Measurements from ENCODE around the gene INPP4A.

Gene INPP4A

DNA sequence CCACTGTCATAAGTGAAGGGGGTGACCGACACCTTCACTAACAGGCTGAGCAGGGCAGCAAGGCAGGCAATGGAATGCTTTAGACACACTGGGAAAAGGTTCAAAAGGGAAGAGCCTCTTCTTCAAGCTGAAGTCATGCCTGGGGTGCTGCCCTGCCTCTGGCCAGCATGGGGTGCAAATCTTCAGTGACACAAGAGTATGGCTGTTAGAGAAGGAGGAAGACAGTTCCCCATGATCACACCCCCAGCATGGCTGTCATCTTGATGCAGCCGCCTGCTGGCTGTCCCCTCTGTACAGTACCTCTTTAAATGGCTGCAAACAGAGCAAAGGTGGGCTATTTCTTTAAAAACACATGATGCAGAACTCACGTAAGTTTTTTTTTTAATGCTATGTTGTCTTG, 71.9 kb downstream of the INPP4A start:
- no peak for DNase-seq

DNA sequence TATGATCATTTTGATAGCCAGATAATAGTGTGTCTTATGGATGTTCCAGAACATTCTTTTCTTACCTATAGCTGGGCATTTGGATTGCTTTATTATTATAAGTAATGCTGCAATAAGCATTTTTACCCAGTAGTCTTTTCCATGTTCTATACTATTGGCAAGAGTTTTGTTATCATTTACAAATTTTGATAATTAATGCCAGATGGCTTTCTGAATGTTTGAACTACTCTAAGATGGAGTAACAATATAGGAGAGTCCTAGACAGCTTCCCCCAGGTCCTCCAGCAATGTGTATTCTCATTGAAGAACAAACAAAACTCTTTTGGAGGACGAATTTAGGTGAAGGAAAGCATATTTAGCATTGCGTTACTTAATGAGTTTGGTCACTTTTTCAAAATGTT, 73.0 kb downstream of the INPP4A start:
- DNase-seq: no peak

DNA sequence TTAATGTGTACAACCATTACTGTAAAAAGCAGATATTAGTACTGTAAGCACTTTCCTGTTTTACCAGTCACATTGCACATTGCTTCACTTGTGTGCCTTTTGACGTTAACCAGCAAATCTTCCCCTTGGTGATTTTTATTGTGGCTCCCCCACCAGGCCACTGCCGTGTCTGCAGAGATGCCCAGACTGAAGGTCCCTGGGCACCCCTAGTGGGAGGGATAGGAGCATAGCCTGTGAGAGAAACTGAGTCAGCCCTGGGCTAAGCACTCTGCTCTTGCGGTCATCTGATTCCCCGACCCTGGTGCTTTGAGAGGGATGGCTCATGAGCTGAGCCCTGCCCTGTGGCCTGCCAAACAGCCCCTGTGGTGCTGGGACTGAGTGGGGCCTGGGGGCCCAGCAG, 73.4 kb downstream of the INPP4A start:
- DNase-seq: peak; percentile 39

DNA sequence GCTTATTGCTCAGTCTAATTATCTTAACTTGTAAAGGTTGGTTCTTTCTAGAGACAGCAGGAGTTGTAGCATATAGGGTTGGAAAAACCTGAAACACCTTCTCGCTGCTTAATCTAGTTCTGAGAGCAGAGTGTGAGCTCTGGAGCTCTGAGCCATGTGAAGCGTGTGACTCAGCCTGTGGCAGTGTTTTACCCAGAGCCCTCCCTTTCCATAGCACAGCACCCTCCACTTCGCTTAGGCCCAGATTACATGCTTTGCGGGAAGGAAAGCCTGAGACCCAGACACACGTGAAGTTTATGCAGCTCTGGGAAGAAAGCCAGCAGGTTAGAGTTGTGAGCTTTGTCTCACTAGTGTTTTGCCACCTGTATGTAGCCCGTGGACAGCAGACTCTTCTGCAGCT, 74.5 kb downstream of the INPP4A start:
- DNase-seq: no peak

DNA sequence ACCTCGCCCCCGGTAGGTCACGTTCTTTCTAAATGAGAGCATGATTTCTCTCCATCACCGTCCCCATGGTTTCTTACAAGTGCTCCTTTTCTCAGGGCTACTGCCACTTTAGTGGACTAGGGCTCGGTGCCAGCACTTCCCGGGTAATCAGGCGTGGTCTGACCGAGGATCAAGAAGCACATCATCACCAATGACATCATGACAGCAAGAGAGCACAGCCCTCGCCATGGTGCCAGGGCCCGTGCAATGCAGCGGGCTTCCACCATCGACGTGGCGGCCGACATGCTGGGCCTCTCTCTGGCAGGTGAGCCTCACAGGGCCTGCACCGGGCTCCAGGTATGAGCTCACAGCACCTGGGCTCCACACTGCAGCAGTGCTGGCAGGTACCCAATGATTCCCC, 75.2 kb downstream of the INPP4A start:
- DNase-seq: no peak

DNA sequence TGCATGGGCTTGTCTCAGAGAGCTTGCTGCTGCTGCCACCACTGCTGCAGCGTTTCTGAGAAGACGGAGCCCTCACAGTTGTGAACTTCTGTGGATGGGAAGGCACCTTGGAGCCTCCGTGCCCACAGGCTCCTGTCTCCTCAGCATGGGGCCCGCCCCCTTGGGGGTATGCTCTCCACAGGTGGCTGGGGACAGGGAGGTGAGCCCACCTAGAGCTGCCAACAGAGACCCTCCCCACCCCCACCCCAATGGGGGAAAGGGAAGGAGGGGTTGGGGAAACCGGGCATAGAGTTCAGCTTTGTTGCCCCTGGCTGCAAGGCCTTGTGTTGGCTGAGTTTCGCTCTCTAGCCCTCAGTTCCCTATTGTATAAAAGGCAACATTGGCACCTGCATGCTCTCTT, 76.1 kb downstream of the INPP4A start:
- no peak for DNase-seq

DNA sequence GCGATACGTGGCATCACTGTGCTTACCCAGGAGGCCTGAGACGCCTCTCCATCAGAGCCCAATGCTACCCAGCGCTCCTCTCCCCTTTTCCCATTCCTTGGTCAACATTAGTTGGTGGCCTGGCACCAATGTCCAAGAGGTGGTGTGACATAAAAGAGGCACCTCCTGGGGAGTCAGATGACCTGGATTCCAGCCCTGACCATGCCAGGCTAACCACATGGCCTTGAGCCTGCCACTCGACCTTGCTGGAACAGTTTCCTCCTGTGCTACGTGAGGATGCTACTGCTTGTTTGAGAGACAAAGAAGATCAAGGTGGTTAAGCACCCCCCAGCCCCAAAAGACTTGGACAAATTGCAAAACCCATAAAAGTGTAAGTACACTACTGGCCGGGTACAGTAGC, 76.6 kb downstream of the INPP4A start:
- DNase-seq: no peak

DNA sequence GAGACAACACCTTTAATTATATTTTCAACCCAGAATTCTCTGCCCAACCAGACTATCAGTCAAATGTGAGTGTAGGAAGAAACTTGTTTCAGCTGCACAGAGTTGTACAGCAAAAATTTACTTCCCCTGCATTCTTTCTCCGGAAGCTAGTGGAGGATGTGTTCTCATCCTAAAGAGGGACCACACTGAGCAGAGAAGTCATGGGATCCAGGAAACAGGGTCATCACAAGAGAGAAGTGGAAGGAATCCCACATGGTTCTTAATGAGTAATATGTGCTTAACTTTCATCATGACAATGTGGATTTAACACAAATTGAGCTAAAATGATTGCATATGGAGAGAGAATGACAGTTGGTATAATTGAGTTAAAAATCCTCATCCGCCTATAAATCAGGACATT, 78.2 kb downstream of the INPP4A start:
- no peak for DNase-seq

DNA sequence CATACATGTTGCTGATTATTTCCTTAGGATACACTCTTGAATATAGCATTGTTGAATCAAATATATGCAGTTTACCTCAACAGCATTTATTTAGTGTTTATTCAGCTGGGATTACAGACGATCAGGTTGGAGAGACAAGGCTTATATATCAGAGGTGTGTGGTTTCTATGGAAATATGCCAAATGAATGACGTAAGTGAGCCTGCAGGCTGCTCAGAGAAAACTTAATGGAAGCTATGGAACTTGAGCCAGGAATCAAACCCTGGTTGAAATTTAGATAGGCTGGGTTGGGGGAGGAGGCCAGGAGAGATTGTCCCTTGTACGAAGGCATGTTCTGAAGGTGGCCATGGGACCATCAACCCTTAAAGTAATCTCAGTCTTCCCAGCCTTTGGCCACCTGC, 79.5 kb downstream of the INPP4A start:
- no peak for DNase-seq

DNA sequence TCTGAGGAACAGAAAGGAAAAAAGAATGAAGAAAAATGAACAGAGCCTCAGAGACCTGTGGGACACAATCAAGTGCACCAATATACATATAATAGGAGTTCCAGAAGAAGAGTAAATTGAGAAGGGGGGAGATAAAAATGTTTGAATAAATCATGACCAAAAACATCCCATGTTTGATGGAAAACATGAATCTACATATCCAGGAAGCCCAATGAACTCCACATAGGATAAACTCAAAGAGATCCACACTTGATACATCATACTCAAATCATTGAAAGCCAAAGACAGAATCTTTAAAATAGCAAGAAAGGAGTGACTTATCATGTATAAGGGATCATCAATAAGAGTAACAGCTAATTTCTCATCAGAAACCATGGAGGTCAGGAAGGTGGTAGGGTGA, 83.7 kb downstream of the INPP4A start:
- no peak for DNase-seq

DNA sequence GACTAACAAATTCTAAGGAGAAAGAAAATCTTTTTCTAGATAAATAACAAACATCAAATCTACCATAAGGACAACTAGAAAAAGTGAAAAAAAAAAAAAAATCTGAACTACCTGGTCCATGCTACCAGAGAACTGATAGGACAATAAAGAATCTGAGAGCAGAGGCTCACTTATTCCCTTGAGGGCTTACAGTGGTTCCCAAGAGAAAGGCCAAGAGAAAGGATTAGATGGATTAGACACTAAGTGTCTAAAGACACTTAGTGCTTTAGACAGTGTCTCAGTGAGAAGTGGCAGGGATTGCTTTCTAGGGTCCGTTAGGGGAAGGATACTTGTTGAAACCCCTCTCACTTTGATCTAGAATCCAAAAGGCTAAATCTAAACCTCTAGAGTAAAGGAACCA, 85.5 kb downstream of the INPP4A start:
- no peak for DNase-seq

DNA sequence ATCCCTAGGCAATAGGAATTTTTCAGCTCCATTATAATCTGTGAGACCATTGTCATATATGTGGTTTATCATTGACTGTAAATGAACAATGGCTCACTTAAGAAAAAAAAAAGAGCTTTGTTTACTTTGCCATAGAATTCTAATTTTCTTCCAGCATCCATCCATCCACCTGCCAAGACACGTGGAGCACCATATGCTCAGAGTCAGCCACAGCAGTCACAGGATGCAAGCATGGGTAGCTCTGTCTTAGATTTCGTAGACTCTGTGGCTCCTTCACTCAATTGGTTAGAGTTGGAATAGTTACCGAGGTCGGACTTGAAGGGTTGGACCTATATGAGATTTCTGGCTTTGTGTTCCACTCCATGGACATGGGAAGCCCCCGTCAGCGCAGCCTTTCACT, 88.1 kb downstream of the INPP4A start:
- DNase-seq: no peak

DNA sequence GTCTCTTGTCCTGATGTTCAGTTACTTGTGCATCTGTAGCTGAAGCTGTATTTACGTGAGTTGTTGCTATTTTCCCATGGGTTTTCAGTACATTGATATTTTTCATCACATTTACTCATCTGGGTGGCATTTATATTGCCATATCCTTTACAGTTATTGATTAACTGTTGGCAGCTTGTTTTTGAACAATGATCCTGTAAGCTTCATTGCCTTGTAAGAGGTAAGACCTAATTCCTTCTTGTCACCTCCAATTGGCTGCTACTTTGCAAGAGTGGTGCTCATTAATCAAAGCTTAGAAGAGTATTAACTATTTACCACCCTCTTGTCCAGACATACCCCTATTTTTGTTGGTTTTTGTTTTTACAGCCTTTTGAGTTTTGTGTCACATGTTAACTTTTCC, 88.9 kb downstream of the INPP4A start:
- no peak for DNase-seq

DNA sequence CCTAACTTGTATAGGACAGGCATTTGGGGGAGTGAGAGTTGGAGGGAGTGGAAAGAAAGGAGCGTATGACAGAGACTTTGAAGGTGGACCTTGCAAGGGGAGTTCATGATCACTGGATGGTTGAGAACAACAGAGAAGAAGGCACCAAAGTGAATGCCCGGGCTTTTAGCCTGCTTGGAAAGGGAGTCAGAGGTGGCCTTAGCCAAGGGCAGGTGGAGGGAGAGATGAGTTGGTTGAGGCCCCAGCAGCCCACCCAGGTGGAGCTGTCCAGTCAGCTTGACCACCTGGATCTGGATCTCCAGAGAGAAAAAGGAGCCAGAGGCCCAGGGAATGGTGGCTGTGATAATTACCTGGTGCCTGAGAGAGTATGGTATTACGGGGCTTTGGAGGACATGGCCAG, 90.1 kb downstream of the INPP4A start:
- no peak for DNase-seq

DNA sequence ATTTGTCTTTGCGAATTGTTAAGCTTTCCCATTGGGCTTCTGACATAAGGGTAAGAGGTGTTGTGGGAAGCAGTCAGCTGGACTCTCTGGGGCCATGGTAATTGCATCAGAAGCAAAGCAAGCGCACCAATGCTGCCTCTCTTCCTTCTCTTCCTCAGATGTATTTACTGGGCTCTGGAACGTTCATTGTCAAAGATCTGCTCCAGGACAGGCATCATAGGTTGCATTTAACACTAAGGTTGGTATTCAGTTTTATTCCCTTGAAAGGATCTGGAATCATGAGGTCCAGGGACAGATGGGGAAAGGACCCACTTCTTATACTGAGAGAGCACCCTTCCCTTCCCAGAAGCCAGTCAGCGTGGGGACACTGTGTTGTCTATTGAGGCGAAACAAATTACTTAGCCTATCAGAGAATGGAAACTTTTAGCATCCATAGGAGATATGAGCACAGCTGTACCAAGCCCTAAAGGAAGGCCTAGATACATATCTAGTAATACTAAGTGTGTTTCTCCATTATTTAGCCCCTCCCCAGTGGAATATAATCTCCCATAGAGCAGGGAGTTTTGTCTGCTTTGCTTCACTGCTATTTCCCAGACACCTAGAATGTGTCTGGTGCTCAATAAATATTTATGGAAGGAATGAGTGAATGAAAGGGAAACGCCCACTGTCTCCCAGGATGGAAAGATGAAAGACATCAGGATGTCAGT, 91.5 kb downstream of the INPP4A start:
- DNase-seq: no peak

DNA sequence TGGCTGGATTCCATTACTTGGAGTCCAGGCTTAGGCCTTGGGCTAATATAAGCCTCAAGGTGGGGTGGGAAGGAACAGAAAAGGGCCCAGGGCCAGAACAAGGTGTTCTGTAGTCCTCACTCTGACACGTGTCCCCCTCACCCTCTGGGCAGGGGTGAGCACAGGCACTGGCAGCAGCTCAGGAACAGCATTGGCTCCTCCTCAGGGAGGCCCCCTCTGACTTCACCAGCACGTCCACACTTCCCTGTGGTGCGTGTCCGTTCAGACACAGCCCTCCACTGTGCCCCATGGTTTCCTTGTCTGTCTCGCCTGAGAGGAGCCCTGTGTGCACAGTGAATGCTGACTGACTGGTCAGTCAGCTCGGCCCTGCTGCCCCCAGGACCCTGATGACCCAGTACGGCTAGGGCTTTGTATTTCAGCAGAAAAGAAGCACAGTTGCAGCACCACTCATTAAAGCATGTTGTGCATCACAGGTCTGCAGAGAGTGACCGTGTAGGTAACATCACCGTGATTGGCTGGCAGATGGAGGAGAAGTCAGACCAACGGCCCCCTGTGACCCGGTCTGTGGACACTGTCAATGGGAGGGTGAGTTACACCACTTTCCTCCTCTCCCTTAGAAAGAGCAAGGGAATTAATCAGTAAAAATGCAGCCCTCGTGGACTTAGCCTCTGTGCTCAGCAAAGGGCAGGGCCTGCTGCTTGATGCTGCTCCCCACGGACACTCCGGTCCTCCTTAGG, 92.9 kb downstream of the INPP4A start:
- DNase-seq: no peak

DNA sequence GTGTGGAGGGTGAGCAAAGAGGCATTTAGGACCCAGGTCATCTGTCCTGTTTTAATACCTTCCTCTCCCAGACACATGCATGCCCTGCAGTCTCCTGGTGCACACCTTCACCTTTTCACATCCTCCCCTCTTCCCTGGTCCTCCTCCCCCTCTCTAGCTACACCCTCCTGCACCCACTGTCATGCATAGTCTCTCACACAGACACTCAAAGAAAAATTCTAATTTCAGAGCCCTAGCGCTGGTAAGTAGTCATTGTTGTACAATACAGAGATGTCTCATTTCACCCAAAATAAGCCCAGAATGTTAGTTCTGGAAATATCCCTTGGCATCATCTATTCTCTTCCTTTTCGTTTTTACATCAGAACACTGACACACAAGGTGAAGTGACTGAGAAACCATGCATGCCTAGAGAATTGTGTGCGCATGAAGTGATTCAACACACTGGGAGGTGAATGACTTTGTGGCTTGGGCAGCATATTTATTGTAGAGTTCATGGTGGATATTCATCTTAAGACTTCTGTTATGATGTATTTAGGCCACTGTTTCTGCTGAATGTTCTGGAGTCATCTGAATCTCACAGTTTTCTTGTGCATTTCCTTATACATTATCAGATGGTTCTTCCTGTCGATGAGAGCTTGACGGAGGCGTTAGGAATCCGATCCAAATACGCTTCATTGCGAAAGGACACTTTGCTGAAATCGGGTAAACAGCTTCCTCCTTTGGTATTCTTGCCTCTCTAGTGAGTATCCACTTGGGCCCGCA, 93.8 kb downstream of the INPP4A start:
- no peak for DNase-seq

DNA sequence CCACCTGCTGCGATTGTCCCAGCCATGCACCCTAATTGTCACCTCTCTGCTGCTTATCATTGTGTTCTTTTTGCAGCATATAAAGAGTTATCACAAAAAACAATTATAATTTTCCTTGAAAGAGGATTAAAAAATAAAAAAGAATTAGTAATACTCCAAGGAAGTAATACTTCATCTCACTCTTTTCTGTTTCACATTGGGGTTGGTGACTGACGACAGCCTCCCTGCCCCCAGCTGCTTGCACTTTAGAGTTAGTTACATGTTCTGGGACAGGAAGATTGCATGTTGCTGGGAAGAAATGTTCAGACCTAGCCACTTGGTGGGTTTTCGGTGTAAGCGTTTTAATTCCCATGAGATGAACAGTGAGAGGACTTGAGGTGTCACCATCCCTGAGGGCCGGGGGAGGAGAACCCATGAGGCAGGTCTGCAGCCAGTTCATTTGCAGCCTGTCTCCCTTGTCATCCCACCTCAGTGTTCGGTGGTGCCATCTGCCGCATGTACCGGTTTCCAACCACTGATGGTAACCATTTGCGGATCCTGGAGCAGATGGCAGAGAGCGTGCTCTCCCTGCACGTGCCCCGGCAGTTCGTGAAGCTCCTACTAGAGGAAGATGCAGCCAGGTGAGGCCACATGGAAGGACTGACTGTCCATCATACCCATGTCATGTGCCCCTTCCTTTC, 94.5 kb downstream of the INPP4A start:
- no peak for DNase-seq

DNA sequence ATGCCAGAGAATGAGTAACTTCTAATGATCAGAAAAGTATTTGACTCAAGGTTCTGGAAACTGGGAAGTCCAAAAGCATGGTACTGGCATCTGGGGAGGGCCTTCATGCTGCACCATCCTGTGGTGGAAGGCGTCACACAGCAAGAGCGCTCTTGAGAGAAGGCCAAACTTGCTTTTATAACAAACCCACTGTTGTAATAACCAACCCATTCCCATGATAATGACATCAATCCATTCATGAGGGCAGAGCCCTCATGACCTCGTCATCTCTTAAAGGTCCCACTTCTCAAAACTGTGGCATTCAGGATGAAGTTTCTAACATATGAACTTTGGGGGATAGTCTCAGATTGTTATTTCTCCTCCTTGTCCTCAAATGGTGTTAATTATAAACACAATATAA, 95.9 kb downstream of the INPP4A start:
- no peak for DNase-seq

DNA sequence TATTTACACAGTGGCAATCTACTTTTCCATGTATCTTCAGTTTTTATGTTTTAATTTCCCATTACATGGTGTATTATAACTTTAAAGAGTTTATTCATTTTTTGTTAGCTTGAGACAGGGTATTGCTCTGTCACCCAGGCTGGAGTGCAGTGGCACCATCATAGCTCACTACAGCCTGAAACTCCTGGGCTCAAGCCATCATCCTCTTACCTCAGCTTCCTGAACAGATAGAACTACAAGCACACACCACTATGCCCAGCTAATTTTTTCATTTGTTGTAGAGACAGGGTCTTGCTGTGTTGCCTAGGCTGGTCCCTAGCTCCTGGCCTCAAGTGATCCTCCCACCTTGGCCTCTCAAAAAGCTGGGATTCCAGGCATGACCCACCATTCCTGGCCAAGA, 96.8 kb downstream of the INPP4A start:
- DNase-seq: no peak

DNA sequence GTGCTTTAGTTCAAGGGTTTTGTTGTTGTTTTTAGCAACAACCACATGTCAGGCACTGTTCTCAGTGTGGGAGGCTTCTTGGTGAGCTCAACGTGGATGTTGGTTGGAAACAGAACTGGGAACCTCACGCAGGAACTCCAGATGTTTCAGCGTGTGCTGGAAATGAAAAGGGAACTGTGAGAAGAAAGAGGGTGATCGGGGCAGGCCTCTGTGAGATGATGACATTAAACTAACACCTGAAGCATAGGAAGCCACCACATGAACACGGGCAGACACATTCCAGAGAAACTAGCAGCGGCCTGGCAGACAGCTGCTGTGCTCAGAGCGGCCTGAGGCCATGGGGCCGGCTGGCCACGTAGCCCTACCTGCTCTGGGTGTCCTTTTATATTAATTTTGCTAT, 97.2 kb downstream of the INPP4A start:
- no peak for DNase-seq

DNA sequence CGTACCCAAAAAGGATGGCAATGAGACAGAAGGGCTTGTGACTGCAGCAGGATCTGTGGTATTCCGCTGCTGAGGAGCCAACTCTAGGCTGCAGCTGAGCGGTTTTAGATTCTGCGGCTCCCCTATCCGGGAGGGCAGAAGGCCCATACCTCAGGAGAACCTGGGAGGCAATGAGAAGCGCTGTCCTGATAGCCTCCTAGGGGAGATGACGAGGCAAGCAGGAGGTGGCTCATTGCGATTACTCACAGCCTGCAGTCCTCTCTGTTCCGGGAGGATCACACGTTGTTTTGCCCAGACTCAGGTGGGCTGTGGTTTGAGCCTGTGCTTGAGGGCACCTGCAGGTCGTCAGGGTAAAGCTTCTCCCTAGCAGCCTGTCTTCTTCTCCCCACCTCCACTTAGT, 98.6 kb downstream of the INPP4A start:
- DNase-seq: no peak

DNA sequence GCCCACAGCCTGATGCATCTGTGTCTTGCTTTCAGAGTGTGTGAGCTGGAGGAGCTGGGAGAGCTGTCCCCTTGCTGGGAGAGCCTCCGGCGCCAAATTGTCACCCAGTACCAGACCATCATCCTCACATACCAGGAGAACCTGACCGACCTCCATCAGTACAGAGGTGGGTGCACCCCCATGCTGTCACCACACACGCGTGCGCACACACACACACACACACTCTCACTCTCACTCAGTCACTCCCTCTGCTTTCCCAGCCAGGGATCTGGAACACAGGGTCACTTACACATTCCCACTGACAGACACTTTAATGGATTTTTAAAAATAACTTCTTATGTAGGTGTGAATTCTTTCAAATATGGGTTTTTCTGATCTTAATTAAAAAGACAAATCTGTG, 99.2 kb downstream of the INPP4A start:
- DNase-seq: no peak

DNA sequence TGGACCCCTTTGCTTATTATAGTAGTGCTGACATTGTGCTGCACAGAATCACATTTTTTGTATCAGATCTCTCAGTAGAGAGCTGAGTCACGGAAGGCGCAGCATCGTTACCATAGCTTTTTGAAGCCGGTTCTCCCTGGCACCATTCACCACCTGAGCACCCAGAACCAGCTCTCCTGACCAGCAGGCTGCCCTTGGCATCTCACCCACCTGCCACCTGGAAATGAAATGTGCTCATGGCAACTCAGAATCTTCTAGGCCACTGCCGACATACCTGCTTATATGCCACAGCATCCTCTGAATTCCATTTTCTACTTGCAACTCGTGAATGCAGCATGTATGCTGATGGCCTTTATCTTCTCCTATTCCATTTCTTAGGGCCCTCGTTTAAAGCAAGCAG, 100.9 kb downstream of the INPP4A start:
- no peak for DNase-seq
